ENCODE measurements around the gene INPP5B.

INPP5B gene

GRCh38 chr1:37865348-37866120 is 81.3 kb downstream of the INPP5B start:
- no peak for DNase-seq

GRCh38 chr1:37862330-37862729 is 84.5 kb downstream of the INPP5B start:
- DNase-seq = no peak

GRCh38 chr1:37861151-37861550 is 85.7 kb downstream of the INPP5B start:
- no peak for DNase-seq

- DNase-seq = no peak
These were observed 86.5 kb downstream of the INPP5B start for GRCh38 chr1:37860346-37860666.

GRCh38 chr1:37859507-37860345 is 87.1 kb downstream of the INPP5B start, which contains the start of gene MTF1:
MTF1 (minus strand) TSS chr1:37859592; CDS start chr1:37857658, 1,934 bp downstream.
- peak; percentile 89 to 90 for DNase-seq

GRCh38 chr1:37858931-37859506 is 87.8 kb downstream of the INPP5B start:
- peak in 1 of 2 donors; percentile 90 for DNase-seq

- no peak for DNase-seq
These were observed 92.4 kb downstream of the INPP5B start for GRCh38 chr1:37854406-37854805.

GRCh38 chr1:37853157-37853556 is 93.7 kb downstream of the INPP5B start:
- no peak for DNase-seq

- peak; percentile 28 to 57 for DNase-seq
These were observed 95.1 kb downstream of the INPP5B start for GRCh38 chr1:37851782-37852210.

GRCh38 chr1:37851262-37851661 is 95.6 kb downstream of the INPP5B start:
- DNase-seq = no peak

GRCh38 chr1:37850352-37850955 is 96.4 kb downstream of the INPP5B start:
- DNase-seq = no peak

- DNase-seq = no peak
These were observed 97.4 kb downstream of the INPP5B start for GRCh38 chr1:37849480-37849879.

GRCh38 chr1:37846647-37847339 is 100.1 kb downstream of the INPP5B start:
- DNase-seq = peak in 1 of 2 donors; percentile 35

- DNase-seq = no peak
These were observed 101.1 kb downstream of the INPP5B start for GRCh38 chr1:37845786-37846185.

GRCh38 chr1:37845049-37845646 is 101.7 kb downstream of the INPP5B start:
- DNase-seq = no peak

GRCh38 chr1:37844536-37844935 is 102.3 kb downstream of the INPP5B start:
- DNase-seq = no peak

- no peak for DNase-seq
These were observed 105.2 kb downstream of the INPP5B start for GRCh38 chr1:37841652-37842051.

- DNase-seq = no peak
These were observed 106.1 kb downstream of the INPP5B start for GRCh38 chr1:37840711-37841110.

GRCh38 chr1:37839676-37840075 is 107.2 kb downstream of the INPP5B start:
- DNase-seq = no peak

- DNase-seq = no peak
These were observed 110.1 kb downstream of the INPP5B start for GRCh38 chr1:37836788-37837187.

- DNase-seq = no peak
These were observed 115.0 kb downstream of the INPP5B start for GRCh38 chr1:37831809-37832208.

GRCh38 chr1:37831109-37831508 is 115.7 kb downstream of the INPP5B start:
- no peak for DNase-seq

Data from bone marrow (tissue), 2 donors.